GM18907 (cell line): ENCODE measurements around the gene SCD5.

Experiments used
- ATAC-seq: cut with Tn5 transposase; IDR thresholded peaks from one replicate; pipeline ENCODE4 v1.9.1; 2021; ENCODE audit warnings: mild to moderate bottlenecking, moderate library complexity; ENCODE audit not compliant: unreplicated experiment

The SCD5 gene

GRCh38 chr4:82642331-82642730, 156.3 kb downstream of the SCD5 start:
- ATAC-seq = no peak

GRCh38 chr4:82640540-82640939, 158.1 kb downstream of the SCD5 start:
- no peak for ATAC-seq

GRCh38 chr4:82639971-82640370, 158.6 kb downstream of the SCD5 start:
- ATAC-seq = no peak

DNA sequence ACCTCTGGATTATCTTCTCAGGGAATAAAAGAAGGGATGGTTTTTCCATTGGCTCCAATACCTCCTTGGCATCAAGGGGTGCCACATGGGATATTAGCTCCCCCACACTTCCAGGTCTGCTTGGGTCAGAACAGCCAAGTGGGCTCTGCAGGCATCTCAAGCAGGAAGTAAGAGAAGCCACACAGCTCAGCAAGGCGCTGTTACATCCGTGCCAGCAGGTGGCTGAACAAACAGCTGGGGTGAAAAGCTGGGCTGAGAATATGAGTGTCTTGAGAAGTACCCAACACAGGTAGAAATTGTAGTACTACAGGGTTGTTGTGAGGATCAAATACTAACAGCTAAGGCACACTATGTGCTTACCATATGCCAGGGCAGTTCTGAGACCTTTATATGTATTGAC, 160.1 kb downstream of the SCD5 start:
- ATAC-seq = no peak

- ATAC-seq = no peak
Measured at GRCh38 chr4:82630079-82630478, 168.5 kb downstream of the SCD5 start.

GRCh38 chr4:82629238-82630000, 169.2 kb downstream of the SCD5 start:
- ATAC-seq = no peak

- no peak for ATAC-seq
Measured at GRCh38 chr4:82626251-82626868, 172.2 kb downstream of the SCD5 start.

GRCh38 chr4:82624819-82625218, 173.8 kb downstream of the SCD5 start:
- no peak for ATAC-seq

- no peak for ATAC-seq
Measured at GRCh38 chr4:82623121-82623683, 175.4 kb downstream of the SCD5 start.

DNA sequence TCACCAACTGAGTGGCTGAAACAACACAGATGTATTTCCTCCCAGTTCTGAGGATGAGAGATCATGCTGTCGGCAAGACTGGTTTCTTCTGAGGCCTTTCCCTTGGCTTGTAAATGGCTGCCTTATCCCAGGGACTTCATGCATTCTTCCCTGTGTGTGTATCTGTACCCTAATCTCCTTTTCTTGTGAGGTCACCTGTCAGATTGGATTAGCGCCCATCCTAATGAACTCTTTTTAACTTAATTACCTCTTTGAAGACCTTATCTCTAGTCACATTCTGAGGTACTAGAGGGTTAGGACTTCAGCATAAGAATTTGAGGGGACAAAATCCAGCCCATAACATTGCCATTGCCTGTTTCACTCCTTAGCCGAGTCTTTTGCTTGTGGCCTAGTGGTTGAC, 177.3 kb downstream of the SCD5 start:
- no peak for ATAC-seq

GRCh38 chr4:82620126-82620735, 178.4 kb downstream of the SCD5 start:
- no peak for ATAC-seq

DNA sequence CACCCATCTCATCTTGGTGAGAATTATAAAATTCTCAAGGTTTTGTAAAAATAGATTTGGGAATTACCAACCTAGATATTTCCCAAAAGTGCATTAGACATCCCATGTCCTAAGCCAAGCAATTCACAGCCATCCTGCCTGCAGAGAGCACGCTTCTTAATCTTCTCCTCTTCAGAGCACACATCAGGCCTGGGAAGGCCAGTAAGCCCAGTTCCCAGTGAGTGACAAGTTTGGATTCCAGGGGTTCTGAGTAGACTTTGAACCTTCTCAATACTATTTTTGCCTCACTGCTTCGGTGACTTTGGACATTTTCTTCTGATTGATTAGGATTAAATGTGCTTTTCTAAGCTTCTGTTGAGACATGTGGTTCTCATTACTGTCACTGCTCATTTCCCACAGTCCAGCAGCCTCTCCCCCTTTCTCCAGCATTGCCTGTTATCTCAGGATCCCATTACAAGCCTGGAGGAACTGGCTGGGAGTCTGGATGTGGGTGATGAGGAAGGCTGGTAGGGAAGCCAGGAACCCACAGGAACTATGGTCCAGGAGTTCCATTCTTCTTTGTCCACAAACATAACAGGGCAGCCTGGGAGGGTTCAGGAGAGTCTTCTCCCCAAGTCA, 180.4 kb downstream of the SCD5 start:
- ATAC-seq = no peak

DNA sequence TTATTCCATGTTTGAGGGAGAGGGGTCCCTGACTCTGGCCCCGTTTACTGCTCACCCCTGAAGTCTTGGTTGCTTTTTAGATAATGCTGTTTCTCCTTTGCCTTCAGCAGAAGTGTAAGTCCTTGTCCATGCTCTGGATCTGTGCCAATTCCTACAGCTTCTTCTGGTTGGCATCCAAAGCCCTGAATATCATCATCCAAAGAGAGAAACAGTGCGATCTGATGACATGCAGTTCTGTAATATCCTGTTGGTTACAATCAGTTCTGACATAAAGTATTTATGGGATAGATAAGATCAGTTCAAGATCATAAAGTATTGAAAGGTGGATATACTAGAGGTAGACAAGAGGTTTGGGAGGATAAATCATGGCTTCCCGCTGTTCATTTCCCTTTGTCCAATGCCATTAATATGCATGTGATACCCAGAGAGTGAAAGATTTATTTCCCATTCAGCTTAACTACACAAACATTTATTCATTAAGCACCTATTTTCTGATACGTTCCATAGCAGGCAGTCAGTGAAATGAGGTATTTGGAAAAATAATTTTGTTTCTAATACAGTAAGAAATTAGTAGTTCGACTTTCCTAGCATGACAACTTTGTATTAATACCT, 183.7 kb downstream of the SCD5 start:
- no peak for ATAC-seq

DNA sequence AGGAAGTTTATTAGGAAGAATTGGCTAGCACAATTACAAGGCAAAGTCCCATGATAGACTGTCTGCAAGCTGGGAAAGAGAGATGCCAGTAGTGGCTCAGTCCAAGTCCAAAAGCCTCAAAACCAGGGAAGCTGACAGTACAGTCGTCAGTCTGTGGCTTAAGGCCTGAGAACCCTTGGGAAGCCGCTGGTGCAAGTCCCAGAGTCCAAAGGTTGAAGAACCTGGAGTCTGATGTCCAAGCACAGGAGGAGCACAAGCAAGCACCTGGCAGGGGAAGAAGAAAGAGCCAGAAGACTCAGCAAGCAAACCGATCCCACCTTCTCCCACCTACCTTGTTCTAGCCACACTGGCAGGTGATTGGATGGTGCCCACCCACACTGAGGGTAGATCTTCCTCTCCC, 185.5 kb downstream of the SCD5 start:
- no peak for ATAC-seq

DNA sequence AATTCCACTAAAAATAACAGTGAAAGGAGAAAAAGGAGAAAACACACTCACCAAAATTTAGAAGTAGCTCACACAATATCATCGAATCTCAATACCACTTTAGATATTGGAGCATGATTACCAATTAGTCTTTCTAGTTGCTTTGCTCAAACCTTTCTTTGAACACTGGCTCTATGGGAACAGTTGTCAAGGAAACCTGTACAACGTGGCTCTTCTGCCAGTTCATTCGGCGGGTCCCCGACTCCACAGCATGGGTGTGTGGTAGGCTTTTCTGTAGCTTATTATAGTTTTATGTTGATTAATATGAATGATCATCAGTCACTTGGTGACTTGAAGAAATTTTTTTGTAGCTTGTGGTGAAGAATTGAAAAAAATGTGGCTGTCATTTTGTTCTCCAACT, 186.6 kb downstream of the SCD5 start:
- no peak for ATAC-seq

DNA sequence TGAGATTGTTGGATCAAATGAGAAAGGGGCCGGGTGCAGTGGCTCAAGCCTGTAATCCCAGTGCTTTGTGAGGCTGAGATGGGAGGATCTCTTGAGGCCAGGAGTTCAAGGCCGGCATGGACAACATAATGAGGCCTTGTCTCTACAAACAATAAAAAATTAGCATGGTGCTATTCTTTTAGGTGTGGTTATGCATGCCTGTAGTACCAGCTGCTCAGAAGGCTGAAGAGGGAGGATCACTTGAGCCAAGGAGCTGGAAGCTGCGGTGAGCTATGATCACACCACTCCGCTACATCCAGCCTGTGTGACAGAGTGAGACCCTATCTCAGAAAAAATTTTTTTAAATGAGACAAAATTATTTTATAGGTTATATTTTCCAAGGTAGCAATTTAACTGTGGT, 187.1 kb downstream of the SCD5 start:
- ATAC-seq = no peak

DNA sequence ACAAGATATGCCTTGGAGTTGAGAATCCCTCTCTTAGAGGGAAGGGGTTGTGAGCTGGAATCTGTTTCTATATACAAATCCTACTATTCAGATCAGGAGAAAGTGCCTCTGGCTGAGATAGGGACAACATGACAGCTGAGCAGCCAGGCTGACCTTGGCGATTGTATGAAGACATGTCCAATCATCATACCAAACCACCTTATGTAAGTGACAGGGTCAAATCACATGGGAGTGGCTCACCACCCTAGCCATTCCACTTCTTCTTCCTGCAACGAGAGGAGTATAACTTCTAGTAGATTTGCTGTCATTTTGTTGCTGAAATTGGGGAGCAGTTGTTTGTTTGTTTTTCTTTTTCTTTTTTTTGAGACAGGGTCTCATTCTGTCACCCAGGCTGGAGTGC, 188.6 kb downstream of the SCD5 start:
- no peak for ATAC-seq

DNA sequence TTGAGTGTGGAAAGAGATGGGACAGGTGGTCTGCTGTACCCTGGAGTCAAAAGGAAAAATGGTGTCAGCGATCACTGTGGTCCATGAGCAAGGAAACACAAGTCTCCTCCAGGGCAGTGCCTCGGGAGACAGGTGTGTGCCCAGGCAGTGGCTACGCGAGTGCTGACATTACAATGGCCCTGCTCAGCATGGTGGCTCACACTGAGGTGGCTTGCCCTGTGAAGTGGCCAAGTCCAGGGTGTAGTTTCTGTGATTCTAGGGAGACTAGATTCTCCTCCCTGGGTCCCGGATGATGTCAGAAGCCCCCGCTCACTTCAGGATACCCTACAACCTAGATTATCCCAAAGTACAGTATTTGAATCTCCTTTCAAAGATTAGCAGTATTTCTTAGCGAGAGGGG, 192.0 kb downstream of the SCD5 start:
- no peak for ATAC-seq

DNA sequence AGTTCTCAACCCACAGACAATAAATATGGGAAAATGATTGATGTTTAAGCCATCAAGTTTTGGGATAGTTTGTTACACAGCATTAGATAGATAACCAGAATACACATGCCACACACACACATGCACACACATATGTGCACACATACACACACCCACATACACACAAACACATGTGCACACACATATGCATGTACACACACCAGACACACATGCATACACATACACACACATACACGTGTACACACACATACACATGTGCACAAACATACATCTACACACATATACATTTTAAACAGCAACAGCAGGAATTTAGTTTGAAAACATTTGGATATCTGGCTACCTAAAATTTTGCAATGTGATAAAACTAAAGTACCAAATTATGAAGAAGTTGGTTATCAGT, 194.1 kb downstream of the SCD5 start:
- ATAC-seq = no peak

DNA sequence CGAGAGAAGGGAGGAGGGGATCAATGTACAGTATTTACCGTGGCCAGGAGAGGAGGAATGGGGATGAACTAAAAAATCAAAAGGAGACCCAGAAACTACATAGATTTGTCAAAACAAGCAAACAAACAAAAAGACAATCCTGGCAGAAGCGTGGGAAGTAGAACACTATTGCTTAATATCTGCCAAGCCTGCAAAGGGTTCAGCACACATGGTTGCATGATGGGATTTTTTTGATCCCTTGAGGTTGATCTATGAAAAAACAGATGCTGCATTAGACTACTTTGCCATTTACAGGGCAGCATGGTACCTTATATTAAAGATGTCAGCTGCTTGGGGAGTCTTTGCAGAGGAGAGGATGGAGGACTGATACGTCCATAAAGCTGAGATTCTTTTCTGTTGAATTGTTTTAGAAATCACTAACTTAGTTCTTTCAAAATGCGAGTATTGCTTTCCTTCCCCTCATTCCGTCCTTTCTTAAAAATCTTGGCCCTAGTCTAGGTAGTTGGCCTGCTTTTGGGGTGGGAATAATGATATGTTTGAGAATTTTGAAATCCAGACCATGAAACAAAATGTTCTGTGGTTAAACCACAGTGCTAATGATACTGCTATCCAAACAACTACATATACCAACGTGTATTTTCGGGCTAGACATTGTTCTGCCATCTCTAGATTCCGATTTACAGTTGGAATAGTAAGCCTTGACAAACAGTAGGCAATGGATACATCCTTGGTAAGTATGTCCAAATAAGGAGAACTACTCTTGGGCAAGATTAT, 197.2 kb downstream of the SCD5 start:
- no peak for ATAC-seq
